HepG2 (cell line): Measurements from ENCODE around the gene TMEM250. TPM values are rescaled to one million over a fixed set of nuclear protein-coding genes. Genes with fewer than 3 reads are reported as not detected.
A peak's percentile ranks its signal among the peaks of the same experiment; 100 is the strongest.

Experiments
- ARID3A ChIP-seq: IDR thresholded peaks from 2 replicates; pipeline ENCODE4 v1.6.1; 2012; ENCODE audit warnings: low read depth, low read length, improper control_type of control experiment
- BCL6 ChIP-seq: IDR thresholded peaks from 2 replicates; pipeline ENCODE4 v1.6.1; 2016; ENCODE audit warnings: missing genetic modification reagents, missing compliant biosample characterization
- CBFB ChIP-seq: sonication (generic); formaldehyde crosslinking; IDR thresholded peaks from 2 replicates; pipeline ENCODE4 v1.4.0; 2020; ENCODE audit warnings: missing genetic modification reagents
- DNMT3B ChIP-seq: conservative IDR thresholded peaks from 2 replicates; pipeline ENCODE4 v1.6.1; 2016; ENCODE audit warnings: missing biosample characterization, control low read depth
- ELF1 ChIP-seq: sonication (generic); formaldehyde crosslinking; IDR thresholded peaks from 2 replicates; pipeline ENCODE4 v1.4.0; 2020; ENCODE audit warnings: missing genetic modification reagents
- ETS1 ChIP-seq: sonication (generic); formaldehyde crosslinking; IDR thresholded peaks from 2 replicates; pipeline ENCODE4 v1.4.0; 2020; ENCODE audit warnings: missing genetic modification reagents
- GZF1 ChIP-seq: sonication (generic); formaldehyde crosslinking; IDR thresholded peaks from 2 replicates; pipeline ENCODE4 v1.5.1; 2020; ENCODE audit warnings: mild to moderate bottlenecking, missing genetic modification reagents
- IRX3 ChIP-seq: sonication (generic); formaldehyde crosslinking; IDR thresholded peaks from 2 replicates; pipeline ENCODE4 v1.8.1; 2023; ENCODE audit warnings: mild to moderate bottlenecking, low read depth, missing genetic modification reagents, borderline replicate concordance
- JARID2 ChIP-seq: sonication (generic); formaldehyde crosslinking; IDR thresholded peaks from 2 replicates; pipeline ENCODE4 v1.8.1; 2023; ENCODE audit warnings: missing genetic modification reagents, inconsistent platforms; ENCODE audit not compliant: insufficient replicate concordance
- KDM4B ChIP-seq: sonication (generic); formaldehyde crosslinking; IDR thresholded peaks from 2 replicates; pipeline ENCODE4 v1.4.0; 2020; ENCODE audit warnings: missing genetic modification reagents
- MATR3 ChIP-seq: sonication (generic); formaldehyde crosslinking; IDR thresholded peaks from 2 replicates; pipeline ENCODE4 v1.4.0; 2020; ENCODE audit warnings: missing genetic modification reagents
- NCOA5 ChIP-seq: sonication (generic); formaldehyde crosslinking; IDR thresholded peaks from 2 replicates; pipeline ENCODE4 v1.4.0; 2020; ENCODE audit warnings: missing genetic modification reagents
- PCBP1 ChIP-seq: fragments of 200-400 bp; formaldehyde crosslinking; IDR thresholded peaks from 2 replicates; pipeline ENCODE4 v1.6.1; 2017; ENCODE audit warnings: mild to moderate bottlenecking, low read depth, low read length, borderline replicate concordance
- POLR2G ChIP-seq: fragments of 200-400 bp; formaldehyde crosslinking; IDR thresholded peaks from 2 replicates; pipeline ENCODE4 v1.6.1; 2018; ENCODE audit warnings: mild to moderate bottlenecking, low read depth, low read length, moderate library complexity
- THAP9 ChIP-seq: sonication (generic); formaldehyde crosslinking; IDR thresholded peaks from 2 replicates; pipeline ENCODE4; 2020; ENCODE audit warnings: missing genetic modification reagents, mild to moderate bottlenecking, borderline replicate concordance
- YEATS4 ChIP-seq: sonication (generic); formaldehyde crosslinking; IDR thresholded peaks from 2 replicates; pipeline ENCODE4 v1.4.0; 2020; ENCODE audit warnings: missing genetic modification reagents, borderline replicate concordance
- ZNF512 ChIP-seq: sonication (generic); formaldehyde crosslinking; IDR thresholded peaks from 2 replicates; pipeline ENCODE4 v1.4.0; 2020; ENCODE audit warnings: mild to moderate bottlenecking, missing genetic modification reagents
- ZNF557 ChIP-seq: sonication (generic); formaldehyde crosslinking; IDR thresholded peaks from 2 replicates; pipeline ENCODE4 v1.4.0; 2020; ENCODE audit warnings: missing genetic modification reagents
- ZNF572 ChIP-seq: sonication (generic); formaldehyde crosslinking; IDR thresholded peaks from 2 replicates; pipeline ENCODE4 v1.5.1; 2020; ENCODE audit warnings: mild to moderate bottlenecking, missing genetic modification reagents
- ZNF782 ChIP-seq: sonication (generic); formaldehyde crosslinking; IDR thresholded peaks from 2 replicates; pipeline ENCODE4 v1.4.0; 2020; ENCODE audit warnings: missing genetic modification reagents, mild to moderate bottlenecking, borderline replicate concordance
- polyA plus RNA-seq, 8 experiments: library from polyadenylated mRNA; depleted of rRNA in 3 of 8; stranded (reverse) in 7 of 8; unstranded in 1 of 8; fragments of >200 nt; fragmentation: Illumina TruSeq in 4 of 8; extraction: Trizol in 4 of 8; gene quantifications; 2 replicates each; pipeline versions ENCODE4 v1.2.1 to v1.2.3, GENCODE V29; 2011 to 2016; ENCODE audit warnings: low read depth in 4 of 8, missing spikeins in 1 of 8, mixed read lengths in 1 of 8; ENCODE audit not compliant: insufficient read depth in 1 of 8
- total RNA-seq, 5 experiments: library from RNA; depleted of rRNA; stranded (reverse); fragments of >200 nt; fragmentation: Illumina TruSeq; extraction: Trizol; gene quantifications; 2 replicates each; pipeline ENCODE4 v1.2.3, GENCODE V29; 2016; ENCODE audit warnings: low read depth in 1 of 5
- TF ChIP-seq, protein P1 (sequence below): sonication (generic); formaldehyde crosslinking; IDR thresholded peaks from 2 replicates; pipeline ENCODE4 v1.5.0; 2020; ENCODE audit warnings: missing genetic modification reagents

TMEM250 gene
- total and polyA plus RNA-seq, 2 of the 13 experiments (the other 11 are each of a cell fraction or from before 2014, with no cell fraction given) = 5.5 to 13.9 TPM

DNA sequence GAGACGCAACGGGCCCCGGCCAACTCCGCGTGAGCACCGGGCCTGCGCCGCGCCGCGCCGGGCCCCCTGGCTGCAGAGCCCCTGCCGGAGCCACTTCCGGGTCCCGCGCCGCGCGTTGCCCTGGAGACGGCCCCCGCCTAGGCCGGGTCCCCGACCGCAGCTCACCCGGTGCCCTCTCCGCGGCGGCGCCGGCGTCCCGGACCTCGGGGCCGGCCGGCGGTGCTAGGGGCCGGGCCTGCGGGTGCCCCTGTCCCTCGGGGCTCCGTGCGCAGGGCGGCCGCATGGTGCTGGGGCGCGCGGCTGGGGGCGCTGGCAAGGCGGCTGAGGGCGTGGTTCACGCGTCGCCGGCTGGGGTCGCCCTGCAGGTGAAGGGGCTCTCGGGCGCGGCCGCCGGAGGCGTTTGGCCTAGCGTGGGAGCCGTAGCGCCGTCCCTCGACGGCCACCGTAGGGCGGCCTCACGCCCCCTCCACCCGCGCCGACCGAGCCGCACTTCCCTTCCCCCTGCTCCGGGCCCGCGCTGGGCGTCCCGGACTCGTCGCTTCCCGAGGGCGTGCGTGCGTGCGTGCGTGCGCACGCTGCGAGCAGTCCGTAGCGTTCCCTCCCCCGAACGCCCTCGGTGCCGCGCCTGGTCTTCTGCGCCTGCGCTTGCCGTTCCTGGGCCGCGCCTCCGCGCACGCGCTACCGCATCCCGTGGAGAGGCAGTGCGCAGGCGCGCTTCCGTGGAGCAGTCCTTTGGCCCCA lies at the start of gene TMEM250 (continued):
- TF ChIP-seq ETS1 = no peak
- TF ChIP-seq BCL6 (CRISPR knock-in tag) = no peak; the same call in 1 of the 2 replicates
- no peak for TF ChIP-seq ZNF557
- TF ChIP-seq ZNF572 (CRISPR knock-in tag) = no peak
- no peak; the same call in 1 of the 2 replicates for TF ChIP-seq ARID3A
- TF ChIP-seq ZNF512 (CRISPR knock-in tag) = no peak
- TF ChIP-seq ZNF782 = peak; percentile 50; the same call in 1 of the 2 replicates
- TF ChIP-seq THAP9 (CRISPR knock-in tag) = no peak
- peak; percentile 48 for TF ChIP-seq ELF1 (CRISPR knock-in tag)
- no peak for TF ChIP-seq JARID2 (CRISPR knock-in tag)
- TF ChIP-seq MATR3 (CRISPR knock-in tag) = no peak
- peak; percentile 9; the same call in 1 of the 2 replicates for TF ChIP-seq POLR2G
- TF ChIP-seq IRX3 = no peak
- TF ChIP-seq PCBP1 = no peak
- no peak for TF ChIP-seq KDM4B (CRISPR knock-in tag)
- TF ChIP-seq DNMT3B (CRISPR knock-in tag) = no peak
- TF ChIP-seq NCOA5 (CRISPR knock-in tag) = no peak
- TF ChIP-seq GZF1 = no peak
- peak; percentile 95 for TF ChIP-seq CBFB
- TF ChIP-seq, protein P1, sequence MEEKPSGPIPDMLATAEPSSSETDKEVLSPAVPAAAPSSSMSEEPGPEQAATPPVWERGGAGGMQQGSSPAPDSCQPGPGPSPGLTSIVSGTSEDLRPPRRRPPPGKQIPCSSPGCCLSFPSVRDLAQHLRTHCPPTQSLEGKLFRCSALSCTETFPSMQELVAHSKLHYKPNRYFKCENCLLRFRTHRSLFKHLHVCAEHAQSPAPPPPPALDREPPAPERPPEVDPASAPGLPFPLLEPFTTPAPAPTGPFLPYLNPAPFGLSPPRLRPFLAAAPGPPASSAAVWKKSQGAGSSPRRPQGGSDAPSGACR (CRISPR knock-in tag) = no peak
- TF ChIP-seq YEATS4 = peak; percentile 56; the same call in 1 of the 2 replicates
